GM18858 (cell line): ENCODE data around the gene SYPL1.

ENCODE experiments used
- ATAC-seq: cut with Tn5 transposase; IDR thresholded peaks from one replicate; pipeline ENCODE4 v1.9.1; 2021; ENCODE audit not compliant: unreplicated experiment

SYPL1 gene

DNA sequence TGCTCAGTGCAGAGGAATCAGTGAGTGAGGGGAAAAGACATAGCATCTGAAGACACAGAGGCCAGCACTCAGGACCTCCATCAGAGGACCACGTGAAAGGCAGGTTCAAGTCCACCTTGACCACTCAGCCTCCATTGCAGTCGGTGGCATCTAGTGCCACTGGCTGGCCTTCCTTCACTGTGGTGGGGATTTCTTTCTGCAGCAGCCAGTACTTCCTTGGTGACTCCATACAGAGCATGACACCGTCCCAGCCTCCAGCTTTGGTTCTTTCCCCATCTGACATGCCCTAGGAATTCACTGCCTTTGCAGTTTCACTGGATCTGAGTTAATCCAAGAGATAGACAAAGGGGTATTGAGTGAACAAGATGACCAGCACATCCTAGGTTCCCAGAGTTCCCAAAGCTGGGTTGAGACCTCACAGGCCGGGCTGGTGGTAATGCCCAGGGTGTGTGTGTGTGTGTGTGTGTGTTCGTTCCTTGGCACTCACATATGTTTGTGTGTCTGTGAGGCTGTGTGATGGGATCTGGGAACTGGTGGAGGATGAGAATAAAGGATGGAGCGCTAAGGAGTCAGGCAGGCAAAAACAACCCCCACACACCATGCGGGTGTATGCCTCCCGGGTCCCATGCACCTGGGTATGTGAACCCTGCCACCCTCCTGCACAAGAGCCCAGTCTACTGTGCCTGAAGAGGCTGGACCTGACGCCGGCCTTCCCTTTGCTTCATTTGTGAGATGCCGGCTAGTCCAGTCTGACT is 57.8 kb downstream of the SYPL1 start:
- ATAC-seq: no peak

DNA sequence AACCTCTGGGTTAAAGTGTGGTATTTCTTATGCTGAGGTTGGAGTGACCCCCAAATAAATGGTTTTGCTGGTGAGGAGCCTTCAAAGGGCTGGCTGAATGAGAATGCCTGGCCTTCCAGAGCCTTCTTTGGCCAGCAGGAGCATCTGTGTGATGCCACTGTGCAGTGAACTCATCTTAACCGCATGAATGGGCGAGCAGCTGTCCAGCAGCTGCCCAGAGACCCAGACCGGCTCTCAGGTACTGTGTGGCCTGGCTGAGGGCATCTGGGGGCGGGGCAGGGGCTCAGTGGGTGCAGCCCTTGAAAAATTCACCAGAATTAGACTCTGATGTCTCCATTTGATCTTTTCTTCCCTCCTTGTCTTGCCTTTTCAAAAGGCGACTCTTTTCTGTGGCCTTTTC is 59.0 kb downstream of the SYPL1 start:
- ATAC-seq: no peak

DNA sequence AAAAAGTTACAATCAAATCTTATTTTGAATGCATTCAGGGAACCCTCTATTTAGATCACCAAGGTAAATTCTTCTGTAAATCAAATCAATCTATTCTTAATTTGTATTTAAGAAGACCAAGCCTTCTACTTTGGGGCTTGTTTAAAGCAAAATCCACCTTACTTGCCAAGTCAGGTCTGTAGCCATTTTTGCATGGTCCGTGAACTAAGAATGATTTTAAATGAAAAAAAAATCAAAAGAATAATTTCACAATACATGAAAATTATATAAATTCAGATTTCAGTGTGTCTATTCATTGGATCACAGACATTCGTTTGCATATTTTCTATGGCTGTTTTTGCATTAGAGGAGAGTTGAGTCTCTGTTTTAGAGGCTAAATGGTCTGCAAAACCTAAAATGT is 59.4 kb downstream of the SYPL1 start:
- ATAC-seq: no peak

DNA sequence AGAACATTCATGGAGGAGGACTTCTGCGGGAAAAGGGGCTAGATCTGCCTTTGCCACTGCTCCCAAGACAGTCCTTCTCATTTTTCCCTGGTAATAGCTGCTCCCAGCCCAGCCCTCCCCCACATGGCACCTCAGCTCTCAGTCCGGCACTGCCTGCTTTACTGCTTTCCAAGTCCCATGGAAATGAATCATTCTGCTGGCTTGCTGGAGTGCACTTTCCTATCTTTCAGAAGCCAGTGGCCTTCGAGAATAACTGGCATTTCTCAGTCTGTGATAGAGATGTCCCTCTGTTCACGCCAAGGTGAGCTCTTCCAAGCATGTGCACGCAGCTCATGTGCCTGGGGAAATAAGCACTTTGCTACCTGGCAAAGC is 61.4 kb downstream of the SYPL1 start:
- no peak for ATAC-seq

GRCh38 chr7:106050002-106050745 is 61.9 kb downstream of the SYPL1 start:
- no peak for ATAC-seq

GRCh38 chr7:106049139-106049752 is 62.9 kb downstream of the SYPL1 start:
- ATAC-seq: no peak

GRCh38 chr7:106048706-106049020 is 63.4 kb downstream of the SYPL1 start:
- ATAC-seq: no peak

DNA sequence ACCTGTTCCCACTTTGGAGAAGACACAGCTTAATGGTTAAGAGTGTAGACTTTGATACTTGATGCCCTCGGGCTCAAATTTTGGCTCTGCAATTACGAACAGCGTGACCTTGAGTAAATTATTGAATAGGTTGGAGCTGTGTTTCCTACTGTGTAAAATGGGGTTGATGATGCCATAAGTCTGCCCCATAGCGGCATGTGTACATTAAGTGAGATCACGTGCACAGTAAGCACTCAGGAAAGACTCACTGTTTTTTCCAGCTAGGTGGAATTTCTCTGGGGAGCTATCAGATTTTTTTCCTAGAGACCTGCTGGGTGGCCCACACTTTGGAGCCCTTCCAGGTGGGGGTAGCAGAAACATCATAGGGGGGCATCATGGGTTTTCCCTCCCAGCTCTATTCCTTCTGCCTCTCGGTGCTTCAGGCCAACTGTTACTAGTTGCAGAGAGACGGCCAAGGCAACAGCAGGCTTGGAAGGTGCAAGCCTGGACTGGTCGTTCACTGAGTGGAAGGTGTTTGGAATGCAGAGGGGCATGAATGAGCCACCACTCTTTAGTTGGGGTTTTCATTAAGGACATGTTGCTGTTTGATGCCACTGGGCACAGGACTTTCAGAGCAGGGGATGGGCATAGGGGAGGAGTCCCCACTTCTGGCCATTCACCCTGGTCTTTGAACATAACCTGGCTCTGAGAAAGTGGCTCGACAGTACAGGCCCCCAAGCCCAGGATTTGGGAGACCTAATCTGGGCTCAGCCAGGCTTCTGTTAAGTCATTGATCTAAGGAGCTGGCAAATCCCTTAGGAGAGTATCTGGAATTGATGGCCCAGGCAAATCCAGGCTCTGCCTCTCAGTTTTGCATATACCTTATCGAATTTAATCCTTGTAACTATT is 64.0 kb downstream of the SYPL1 start:
- no peak for ATAC-seq

DNA sequence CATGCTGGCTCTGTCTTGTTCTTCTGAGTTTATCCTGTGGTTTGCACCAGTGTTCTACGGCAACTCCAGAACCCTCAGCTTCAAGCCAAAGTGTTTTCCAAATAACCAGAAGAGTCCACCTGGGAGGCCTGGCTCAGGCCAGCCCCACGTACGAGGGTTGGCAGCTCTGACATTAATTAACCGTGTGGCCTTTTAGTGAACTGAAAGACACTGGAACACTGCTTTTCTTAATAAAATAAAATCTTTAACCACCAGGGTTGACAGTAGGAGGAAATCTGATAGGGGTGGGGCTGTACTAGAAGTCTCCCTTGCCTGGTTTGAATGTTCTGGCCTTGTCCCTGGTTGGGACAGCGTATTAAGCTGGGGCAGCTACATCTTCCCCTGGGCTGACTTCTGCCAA is 64.9 kb downstream of the SYPL1 start:
- ATAC-seq: no peak

DNA sequence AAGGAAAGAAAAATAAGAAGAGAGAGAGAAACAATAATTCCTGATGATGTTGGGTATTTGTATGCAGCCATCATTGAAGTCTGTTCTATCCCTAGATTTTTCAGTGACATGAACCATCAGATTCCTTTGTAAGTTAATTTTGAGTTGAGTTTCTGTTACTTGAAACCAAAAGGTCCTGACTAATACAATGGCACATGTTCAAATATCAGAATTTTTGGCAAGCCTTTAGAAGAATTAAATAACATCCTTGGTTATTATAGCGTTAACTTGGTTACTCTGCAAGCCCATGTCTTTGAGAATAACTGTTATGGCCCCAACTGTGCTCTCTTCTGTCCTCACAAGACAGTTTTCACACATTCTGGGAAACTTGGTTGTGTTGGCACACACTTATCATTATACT is 66.5 kb downstream of the SYPL1 start:
- ATAC-seq: no peak

- no peak for ATAC-seq
Observed at GRCh38 chr7:106045139-106045538, 67.0 kb downstream of the SYPL1 start.

- ATAC-seq: no peak
Observed at GRCh38 chr7:106042196-106042611, 69.9 kb downstream of the SYPL1 start.

DNA sequence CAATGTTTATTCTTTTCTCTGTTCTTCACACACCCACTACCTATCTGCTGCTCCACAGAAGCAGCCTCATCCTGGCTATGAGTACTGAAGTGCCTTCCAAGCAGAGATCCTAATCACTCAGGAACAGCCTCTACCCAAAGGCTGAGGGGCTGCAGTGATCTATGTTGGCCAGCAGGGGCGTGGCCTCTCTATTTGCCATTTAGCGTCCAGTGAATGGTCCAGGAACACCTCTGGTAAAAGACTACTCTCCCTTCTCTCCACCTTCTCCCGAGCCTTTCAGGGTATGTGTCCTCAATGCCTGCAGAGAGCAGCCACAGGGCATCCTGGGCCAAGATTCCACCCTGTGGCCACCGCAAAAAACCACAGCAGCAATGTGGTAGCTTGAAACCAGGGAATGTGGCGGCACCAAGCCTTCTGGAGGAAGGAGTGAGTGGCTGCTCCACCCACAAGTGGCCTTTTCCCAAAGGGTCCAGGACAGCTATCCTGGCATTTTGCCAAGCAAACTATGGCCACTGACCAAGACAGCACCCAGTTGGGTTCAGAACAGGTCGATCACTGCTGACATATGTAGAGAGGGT is 70.9 kb downstream of the SYPL1 start:
- no peak for ATAC-seq
